ENCODE data around the gene VSIG10. TPM values are rescaled to one million over a fixed set of nuclear protein-coding genes. Genes with fewer than 3 reads are reported as not detected.
"Not testable (repeated sequence)": the region's sequence is repeated elsewhere in the genome, so short reads cannot be mapped to it uniquely, and the experiment has no call there.

The VSIG10 gene
- total RNA-seq, 1 experiment from 2014 or later: 97.4 TPM

DNA sequence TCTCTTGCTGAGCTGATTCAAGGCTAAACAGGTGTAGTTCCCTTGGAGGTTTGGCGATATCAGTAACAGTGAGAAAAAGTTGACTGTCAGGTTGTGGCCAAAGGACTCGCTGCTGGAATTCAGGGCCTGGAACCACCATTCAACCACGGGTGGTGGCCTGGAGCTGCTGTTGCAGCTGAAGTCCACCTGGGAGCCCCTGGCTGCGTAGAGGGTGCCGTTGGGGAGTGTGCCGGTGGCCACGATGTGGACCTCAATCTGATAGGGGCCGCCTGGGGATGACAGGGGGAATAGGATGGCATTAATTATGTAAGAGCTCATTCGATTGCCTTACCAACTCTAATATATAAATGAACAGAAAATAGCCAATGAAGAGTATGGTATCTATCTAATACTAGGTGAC lies 21.6 kb downstream of the VSIG10 start:
- no peak overlapping the region for H3K4ac ChIP-seq (ENCODE audit: low read depth, low read length)
- H3T11ph ChIP-seq (ENCODE audit: low read length): no peak overlapping the region
- H3K4me3 Mint-ChIP-seq: no peak overlapping the region
- no peaks in the 10 kb centered on the region for H3K23me2 ChIP-seq (ENCODE audit: insufficient read length, low read depth, low read length, poor library complexity, severe bottlenecking)
- no peak overlapping the region for H3K4me2 ChIP-seq (ENCODE audit: insufficient read depth, insufficient read length, low read length)
- peaks cover 3% of the 10 kb centered on the region for H3K79me1 ChIP-seq (ENCODE audit: insufficient read depth, low read depth, low read length, poor library complexity, severe bottlenecking)
- H3K79me2 ChIP-seq (ENCODE audit: insufficient read depth, low read length): no peaks in the 10 kb centered on the region; the same call in 1 of the 2 replicates
- H2BK120ac ChIP-seq (ENCODE audit: low read depth, low read length, poor library complexity, severe bottlenecking): no peak overlapping the region
- TF ChIP-seq, protein P1, sequence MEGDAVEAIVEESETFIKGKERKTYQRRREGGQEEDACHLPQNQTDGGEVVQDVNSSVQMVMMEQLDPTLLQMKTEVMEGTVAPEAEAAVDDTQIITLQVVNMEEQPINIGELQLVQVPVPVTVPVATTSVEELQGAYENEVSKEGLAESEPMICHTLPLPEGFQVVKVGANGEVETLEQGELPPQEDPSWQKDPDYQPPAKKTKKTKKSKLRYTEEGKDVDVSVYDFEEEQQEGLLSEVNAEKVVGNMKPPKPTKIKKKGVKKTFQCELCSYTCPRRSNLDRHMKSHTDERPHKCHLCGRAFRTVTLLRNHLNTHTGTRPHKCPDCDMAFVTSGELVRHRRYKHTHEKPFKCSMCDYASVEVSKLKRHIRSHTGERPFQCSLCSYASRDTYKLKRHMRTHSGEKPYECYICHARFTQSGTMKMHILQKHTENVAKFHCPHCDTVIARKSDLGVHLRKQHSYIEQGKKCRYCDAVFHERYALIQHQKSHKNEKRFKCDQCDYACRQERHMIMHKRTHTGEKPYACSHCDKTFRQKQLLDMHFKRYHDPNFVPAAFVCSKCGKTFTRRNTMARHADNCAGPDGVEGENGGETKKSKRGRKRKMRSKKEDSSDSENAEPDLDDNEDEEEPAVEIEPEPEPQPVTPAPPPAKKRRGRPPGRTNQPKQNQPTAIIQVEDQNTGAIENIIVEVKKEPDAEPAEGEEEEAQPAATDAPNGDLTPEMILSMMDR (conservative IDR thresholded peaks at IDR 0.05): no peak
- no peaks in the 10 kb centered on the region for H3K4me1 ChIP-seq (ENCODE audit: insufficient read depth, low read length)
- no peak for DNase-seq
- no peak overlapping the region for H2BK20ac ChIP-seq (ENCODE audit: low read depth, low read length, poor library complexity, severe bottlenecking)
- H2BK5ac ChIP-seq (ENCODE audit: insufficient read length, low read length): no peak overlapping the region
- no peak overlapping the region for H3K23ac ChIP-seq (ENCODE audit: insufficient read length, low read depth, low read length)
- no peak overlapping the region for H4K91ac ChIP-seq (ENCODE audit: insufficient read length, low read depth, low read length)
- H3K9me3 ChIP-seq (ENCODE audit: control insufficient read depth, low read depth, low read length): no peaks in the 10 kb centered on the region
- H2BK15ac ChIP-seq (ENCODE audit: low read depth, low read length): no peak overlapping the region
- no peaks in the 10 kb centered on the region for H4K20me1 ChIP-seq (ENCODE audit: control insufficient read depth, insufficient read depth, insufficient read length)
- WGBS (ENCODE audit: extremely low coverage, insufficient read length, low lambda C conversion rate): no CpG with 5 or more reads among the region's 9 CpGs
- no peaks in the 10 kb centered on the region for H3K27me3 Mint-ChIP-seq (ENCODE audit: low read depth)
- H4K8ac ChIP-seq (replicated peaks; ENCODE audit: insufficient read length, low read depth, low read length): no peak overlapping the region
- H4K5ac ChIP-seq (ENCODE audit: insufficient read length, low read depth, low read length): no peak overlapping the region
- H2AK5ac ChIP-seq (ENCODE audit: insufficient read length, low read length): no peak overlapping the region
- H3K27me3 ChIP-seq (ENCODE audit: insufficient read depth, low read length): no peaks in the 10 kb centered on the region
- H3K9me3 Mint-ChIP-seq: no peaks in the 10 kb centered on the region
- no peak overlapping the region; a peak in 3 of 7 replicates for H3K27ac Mint-ChIP-seq
- H3K9ac ChIP-seq (ENCODE audit: extremely low read depth, insufficient read length, low read length): no peak overlapping the region
- H3K18ac ChIP-seq (ENCODE audit: insufficient read length, low read depth, low read length): no peak overlapping the region
- H3K36me3 Mint-ChIP-seq (ENCODE audit: insufficient read depth in 1 of 3, low read depth in 3 of 3): peaks cover 34 to 82% (median 53%) of the 10 kb centered on the region in 3 experiments
- H3K4me1 Mint-ChIP-seq: 0 out of 4 replicates have a peak, but pooled peaks cover 0 to 3% of the 10 kb centered on the region in 2 experiments
- H3K14ac ChIP-seq (ENCODE audit: insufficient read depth, low read length): no peak overlapping the region
- H3K56ac ChIP-seq (ENCODE audit: insufficient read length, low read depth, low read length): no peak overlapping the region
- no peak overlapping the region for H2AFZ ChIP-seq (ENCODE audit: low read length)
- H3K27ac ChIP-seq (ENCODE audit: insufficient read length, low read depth, low read length): no peak overlapping the region
- H2BK12ac ChIP-seq (ENCODE audit: insufficient read length, low read depth, low read length): no peak overlapping the region

DNA sequence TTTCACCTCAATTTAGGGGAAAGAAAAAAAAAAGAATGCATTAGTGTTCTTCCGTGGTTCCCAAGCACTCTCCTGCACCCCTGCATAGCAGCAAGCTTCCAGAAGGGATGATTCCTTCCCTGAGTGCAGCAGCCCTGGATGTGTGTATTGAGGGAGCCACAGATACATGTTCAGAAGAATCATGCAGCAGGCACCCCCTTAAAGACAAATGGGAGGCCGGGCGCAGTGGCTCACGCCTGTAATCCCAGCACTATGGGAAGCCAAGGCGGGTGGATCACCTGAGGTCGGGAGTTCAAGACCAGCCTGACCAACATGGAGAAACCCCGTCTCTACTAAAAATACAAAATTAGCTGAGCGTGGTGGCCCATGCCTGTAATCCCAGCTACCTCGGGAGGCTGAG lies 22.3 kb downstream of the VSIG10 start:
- not testable (repeated sequence) for H3K79me1 ChIP-seq (ENCODE audit: insufficient read depth, low read depth, low read length, poor library complexity, severe bottlenecking); H3K23me2 ChIP-seq (ENCODE audit: insufficient read length, low read depth, low read length, poor library complexity, severe bottlenecking); H3K27me3 Mint-ChIP-seq (ENCODE audit: low read depth); H3K27me3 ChIP-seq (ENCODE audit: insufficient read depth, low read length); H2AFZ ChIP-seq (ENCODE audit: low read length); H2BK120ac ChIP-seq (ENCODE audit: low read depth, low read length, poor library complexity, severe bottlenecking); H4K91ac ChIP-seq (ENCODE audit: insufficient read length, low read depth, low read length); H3K18ac ChIP-seq (ENCODE audit: insufficient read length, low read depth, low read length); H4K20me1 ChIP-seq (ENCODE audit: control insufficient read depth, insufficient read depth, insufficient read length); H3K56ac ChIP-seq (ENCODE audit: insufficient read length, low read depth, low read length); H2BK20ac ChIP-seq (ENCODE audit: low read depth, low read length, poor library complexity, severe bottlenecking); H3K27ac ChIP-seq (ENCODE audit: insufficient read length, low read depth, low read length); H2BK12ac ChIP-seq (ENCODE audit: insufficient read length, low read depth, low read length); H2AK5ac ChIP-seq (ENCODE audit: insufficient read length, low read length); H3K27ac Mint-ChIP-seq; H3K9me3 Mint-ChIP-seq; H2BK5ac ChIP-seq (ENCODE audit: insufficient read length, low read length); H3K4me1 Mint-ChIP-seq; H3K4me3 Mint-ChIP-seq; H3K23ac ChIP-seq (ENCODE audit: insufficient read length, low read depth, low read length); H3K79me2 ChIP-seq (ENCODE audit: insufficient read depth, low read length); H3K4ac ChIP-seq (ENCODE audit: low read depth, low read length); H3K14ac ChIP-seq (ENCODE audit: insufficient read depth, low read length); H4K8ac ChIP-seq (replicated peaks; ENCODE audit: insufficient read length, low read depth, low read length); DNase-seq; H4K5ac ChIP-seq (ENCODE audit: insufficient read length, low read depth, low read length); H3K9me3 ChIP-seq (ENCODE audit: control insufficient read depth, low read depth, low read length); H3K4me2 ChIP-seq (ENCODE audit: insufficient read depth, insufficient read length, low read length); H3K9ac ChIP-seq (ENCODE audit: extremely low read depth, insufficient read length, low read length); H2BK15ac ChIP-seq (ENCODE audit: low read depth, low read length); H3K4me1 ChIP-seq (ENCODE audit: insufficient read depth, low read length); H3T11ph ChIP-seq (ENCODE audit: low read length)
- WGBS (ENCODE audit: extremely low coverage, insufficient read length, low lambda C conversion rate): no CpG with 5 or more reads among the region's 9 CpGs
- peaks cover 38 to 86% (median 59%) of the 10 kb centered on the region in 3 experiments for H3K36me3 Mint-ChIP-seq (ENCODE audit: insufficient read depth in 1 of 3, low read depth in 3 of 3)

Data from H9 (cell line).